HepG2 (cell line): Measurements from ENCODE around the gene ATOSB. TPM values are rescaled to one million over a fixed set of nuclear protein-coding genes. Genes with fewer than 3 reads are reported as not detected.
A peak's percentile ranks its signal among the peaks of the same experiment; 100 is the strongest.

Source experiments
- AHR ChIP-seq: IDR thresholded peaks from 2 replicates; pipeline ENCODE4 v1.6.1; 2018; ENCODE audit warnings: missing genetic modification reagents, missing compliant biosample characterization
- CBFB ChIP-seq: sonication (generic); formaldehyde crosslinking; IDR thresholded peaks from 2 replicates; pipeline ENCODE4 v1.4.0; 2020; ENCODE audit warnings: missing genetic modification reagents
- GABPA ChIP-seq, 2 experiments: IDR thresholded peaks; 2 replicates each; pipeline ENCODE4 v1.6.1; 2011 to 2016; ENCODE audit warnings: low read depth in 2 of 2, low read length in 1 of 2, missing biosample characterization in 1 of 2, missing genetic modification characterization in 1 of 2
- HNRNPK ChIP-seq: fragments of 200-400 bp; formaldehyde crosslinking; IDR thresholded peaks from 2 replicates; pipeline ENCODE4 v1.6.1; 2018; ENCODE audit warnings: low read length, low read depth, moderate library complexity, mild to moderate bottlenecking; ENCODE audit not compliant: poor library complexity, severe bottlenecking
- NONO ChIP-seq, 2 experiments: fragments of 450-650 bp in 1 of 2; sonication (generic) in 1 of 2; formaldehyde crosslinking in 1 of 2; IDR thresholded peaks in 1 of 2; conservative IDR thresholded peaks in 1 of 2; 2 replicates each; pipeline versions ENCODE4 v1.6.1 to v1.8.0; 2017 to 2022; ENCODE audit warnings: mild to moderate bottlenecking in 1 of 2, missing genetic modification reagents in 1 of 2, moderate library complexity in 1 of 2
- ZNF260 ChIP-seq: sonication (generic); formaldehyde crosslinking; IDR thresholded peaks from 2 replicates; pipeline ENCODE4 v1.4.0; 2020; ENCODE audit warnings: missing genetic modification reagents, low read depth, mild to moderate bottlenecking, borderline replicate concordance
- polyA plus RNA-seq, 8 experiments: library from polyadenylated mRNA; depleted of rRNA in 3 of 8; stranded (reverse) in 7 of 8; unstranded in 1 of 8; fragments of >200 nt; fragmentation: Illumina TruSeq in 4 of 8; extraction: Trizol in 4 of 8; gene quantifications; 2 replicates each; pipeline versions ENCODE4 v1.2.1 to v1.2.3, GENCODE V29; 2011 to 2016; ENCODE audit warnings: low read depth in 4 of 8, missing spikeins in 1 of 8, mixed read lengths in 1 of 8; ENCODE audit not compliant: insufficient read depth in 1 of 8
- total RNA-seq, 5 experiments: library from RNA; depleted of rRNA; stranded (reverse); fragments of >200 nt; fragmentation: Illumina TruSeq; extraction: Trizol; gene quantifications; 2 replicates each; pipeline ENCODE4 v1.2.3, GENCODE V29; 2016; ENCODE audit warnings: low read depth in 1 of 5
- TF ChIP-seq, protein P1 (sequence below): sonication (generic); formaldehyde crosslinking; IDR thresholded peaks from 2 replicates; pipeline ENCODE4 v1.4.0; 2020; ENCODE audit warnings: mild to moderate bottlenecking, missing genetic modification reagents
- TF ChIP-seq, protein P2 (sequence below): sonication (generic); formaldehyde crosslinking; IDR thresholded peaks from 2 replicates; pipeline ENCODE4 v1.4.0; 2020; ENCODE audit warnings: mild to moderate bottlenecking, missing genetic modification reagents
- TF ChIP-seq, protein P3 (sequence below): sonication (generic); formaldehyde crosslinking; IDR thresholded peaks from 2 replicates; pipeline ENCODE4 v1.8.1; 2022; ENCODE audit warnings: low read depth, mild to moderate bottlenecking, missing genetic modification reagents
- TF ChIP-seq, protein P4 (sequence below): sonication (generic); formaldehyde crosslinking; IDR thresholded peaks from 2 replicates; pipeline ENCODE4 v1.5.0; 2020; ENCODE audit warnings: mild to moderate bottlenecking, missing genetic modification reagents
- TF ChIP-seq, protein P5 (sequence below): sonication (generic); formaldehyde crosslinking; IDR thresholded peaks from 2 replicates; pipeline ENCODE4; 2020; ENCODE audit warnings: missing genetic modification reagents, mild to moderate bottlenecking, borderline replicate concordance

ATOSB gene
- total and polyA plus RNA-seq, 2 of the 13 experiments (the other 11 are each of a cell fraction or from before 2014, with no cell fraction given), result 1.9 to 6.4 TPM

DNA sequence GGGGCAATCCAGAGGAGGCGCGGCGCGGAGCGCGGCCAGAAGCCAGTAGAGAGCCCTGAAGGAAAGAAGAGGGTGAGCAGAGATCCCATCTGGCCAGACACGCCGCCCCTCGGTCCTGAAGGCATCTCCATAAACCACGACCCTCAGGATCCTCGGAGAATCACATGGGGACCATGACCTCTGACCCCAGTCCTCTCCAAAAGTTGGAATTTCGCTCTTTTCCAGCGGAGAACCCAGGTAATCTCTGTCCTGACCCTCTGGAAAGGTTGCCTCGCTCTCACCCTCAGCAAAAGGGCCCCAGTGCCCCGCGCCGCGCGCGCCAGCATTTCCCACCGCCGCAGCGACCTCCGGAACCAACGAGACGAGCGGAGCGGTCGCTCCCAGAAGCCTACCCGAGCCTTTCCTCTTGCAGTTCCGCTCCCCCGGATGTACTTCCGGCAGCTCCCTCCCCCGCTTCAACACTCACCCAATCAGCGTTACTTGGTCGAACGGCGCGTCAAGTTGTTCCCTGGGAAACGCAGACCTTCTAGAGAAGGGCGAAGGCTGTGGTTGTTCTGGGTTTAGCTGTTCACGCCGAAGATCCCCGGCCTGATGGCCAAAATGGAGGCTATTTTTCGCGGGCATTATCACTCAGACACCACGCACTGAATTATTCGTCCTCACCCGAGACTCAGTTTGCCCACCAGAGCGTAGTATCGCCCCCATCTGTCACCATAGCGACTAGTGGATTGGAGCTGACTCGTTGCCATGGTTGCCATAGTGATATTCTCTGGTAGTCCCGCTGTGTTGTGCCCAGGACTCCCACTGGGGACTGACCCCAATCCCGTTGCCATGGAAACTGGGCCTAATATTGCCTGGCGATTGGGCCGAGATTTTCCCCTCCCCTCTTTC, 12.6 kb downstream of the ATOSB start, which contains the start of gene STOML2 (continued):
- TF ChIP-seq NONO (IDR thresholded peaks at IDR 0.05) (no peak), NONO (CRISPR knock-in tag; conservative IDR thresholded peaks at IDR 0.05) (peak; percentile 95), HNRNPK (no peak), AHR (CRISPR knock-in tag) (0 out of 2 replicates have a peak, but pooled peaks have one; percentile 66), ZNF260 (CRISPR knock-in tag) (no peak), CBFB (CRISPR knock-in tag) (peak; percentile 90; the same call in 1 of the 2 replicates), GABPA (IDR thresholded peaks at IDR 0.05; ENCODE audit: low read depth, low read length) (peak; percentile 100), GABPA (CRISPR knock-in tag; IDR thresholded peaks at IDR 0.05; ENCODE audit: low read depth) (peak; percentile 100)
- TF ChIP-seq, protein P1, sequence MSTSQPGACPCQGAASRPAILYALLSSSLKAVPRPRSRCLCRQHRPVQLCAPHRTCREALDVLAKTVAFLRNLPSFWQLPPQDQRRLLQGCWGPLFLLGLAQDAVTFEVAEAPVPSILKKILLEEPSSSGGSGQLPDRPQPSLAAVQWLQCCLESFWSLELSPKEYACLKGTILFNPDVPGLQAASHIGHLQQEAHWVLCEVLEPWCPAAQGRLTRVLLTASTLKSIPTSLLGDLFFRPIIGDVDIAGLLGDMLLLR, result no peak
- TF ChIP-seq, protein P2, sequence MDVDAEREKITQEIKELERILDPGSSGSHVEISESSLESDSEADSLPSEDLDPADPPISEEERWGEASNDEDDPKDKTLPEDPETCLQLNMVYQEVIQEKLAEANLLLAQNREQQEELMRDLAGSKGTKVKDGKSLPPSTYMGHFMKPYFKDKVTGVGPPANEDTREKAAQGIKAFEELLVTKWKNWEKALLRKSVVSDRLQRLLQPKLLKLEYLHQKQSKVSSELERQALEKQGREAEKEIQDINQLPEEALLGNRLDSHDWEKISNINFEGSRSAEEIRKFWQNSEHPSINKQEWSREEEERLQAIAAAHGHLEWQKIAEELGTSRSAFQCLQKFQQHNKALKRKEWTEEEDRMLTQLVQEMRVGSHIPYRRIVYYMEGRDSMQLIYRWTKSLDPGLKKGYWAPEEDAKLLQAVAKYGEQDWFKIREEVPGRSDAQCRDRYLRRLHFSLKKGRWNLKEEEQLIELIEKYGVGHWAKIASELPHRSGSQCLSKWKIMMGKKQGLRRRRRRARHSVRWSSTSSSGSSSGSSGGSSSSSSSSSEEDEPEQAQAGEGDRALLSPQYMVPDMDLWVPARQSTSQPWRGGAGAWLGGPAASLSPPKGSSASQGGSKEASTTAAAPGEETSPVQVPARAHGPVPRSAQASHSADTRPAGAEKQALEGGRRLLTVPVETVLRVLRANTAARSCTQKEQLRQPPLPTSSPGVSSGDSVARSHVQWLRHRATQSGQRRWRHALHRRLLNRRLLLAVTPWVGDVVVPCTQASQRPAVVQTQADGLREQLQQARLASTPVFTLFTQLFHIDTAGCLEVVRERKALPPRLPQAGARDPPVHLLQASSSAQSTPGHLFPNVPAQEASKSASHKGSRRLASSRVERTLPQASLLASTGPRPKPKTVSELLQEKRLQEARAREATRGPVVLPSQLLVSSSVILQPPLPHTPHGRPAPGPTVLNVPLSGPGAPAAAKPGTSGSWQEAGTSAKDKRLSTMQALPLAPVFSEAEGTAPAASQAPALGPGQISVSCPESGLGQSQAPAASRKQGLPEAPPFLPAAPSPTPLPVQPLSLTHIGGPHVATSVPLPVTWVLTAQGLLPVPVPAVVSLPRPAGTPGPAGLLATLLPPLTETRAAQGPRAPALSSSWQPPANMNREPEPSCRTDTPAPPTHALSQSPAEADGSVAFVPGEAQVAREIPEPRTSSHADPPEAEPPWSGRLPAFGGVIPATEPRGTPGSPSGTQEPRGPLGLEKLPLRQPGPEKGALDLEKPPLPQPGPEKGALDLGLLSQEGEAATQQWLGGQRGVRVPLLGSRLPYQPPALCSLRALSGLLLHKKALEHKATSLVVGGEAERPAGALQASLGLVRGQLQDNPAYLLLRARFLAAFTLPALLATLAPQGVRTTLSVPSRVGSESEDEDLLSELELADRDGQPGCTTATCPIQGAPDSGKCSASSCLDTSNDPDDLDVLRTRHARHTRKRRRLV (CRISPR knock-in tag), result 0 out of 2 replicates have a peak, but pooled peaks have one; percentile 68
- TF ChIP-seq, protein P3, sequence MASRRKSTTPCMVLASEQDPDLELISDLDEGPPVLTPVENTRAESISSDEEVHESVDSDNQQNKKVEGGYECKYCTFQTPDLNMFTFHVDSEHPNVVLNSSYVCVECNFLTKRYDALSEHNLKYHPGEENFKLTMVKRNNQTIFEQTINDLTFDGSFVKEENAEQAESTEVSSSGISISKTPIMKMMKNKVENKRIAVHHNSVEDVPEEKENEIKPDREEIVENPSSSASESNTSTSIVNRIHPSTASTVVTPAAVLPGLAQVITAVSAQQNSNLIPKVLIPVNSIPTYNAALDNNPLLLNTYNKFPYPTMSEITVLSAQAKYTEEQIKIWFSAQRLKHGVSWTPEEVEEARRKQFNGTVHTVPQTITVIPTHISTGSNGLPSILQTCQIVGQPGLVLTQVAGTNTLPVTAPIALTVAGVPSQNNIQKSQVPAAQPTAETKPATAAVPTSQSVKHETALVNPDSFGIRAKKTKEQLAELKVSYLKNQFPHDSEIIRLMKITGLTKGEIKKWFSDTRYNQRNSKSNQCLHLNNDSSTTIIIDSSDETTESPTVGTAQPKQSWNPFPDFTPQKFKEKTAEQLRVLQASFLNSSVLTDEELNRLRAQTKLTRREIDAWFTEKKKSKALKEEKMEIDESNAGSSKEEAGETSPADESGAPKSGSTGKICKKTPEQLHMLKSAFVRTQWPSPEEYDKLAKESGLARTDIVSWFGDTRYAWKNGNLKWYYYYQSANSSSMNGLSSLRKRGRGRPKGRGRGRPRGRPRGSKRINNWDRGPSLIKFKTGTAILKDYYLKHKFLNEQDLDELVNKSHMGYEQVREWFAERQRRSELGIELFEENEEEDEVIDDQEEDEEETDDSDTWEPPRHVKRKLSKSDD (CRISPR knock-in tag), result no peak
- TF ChIP-seq, protein P4, sequence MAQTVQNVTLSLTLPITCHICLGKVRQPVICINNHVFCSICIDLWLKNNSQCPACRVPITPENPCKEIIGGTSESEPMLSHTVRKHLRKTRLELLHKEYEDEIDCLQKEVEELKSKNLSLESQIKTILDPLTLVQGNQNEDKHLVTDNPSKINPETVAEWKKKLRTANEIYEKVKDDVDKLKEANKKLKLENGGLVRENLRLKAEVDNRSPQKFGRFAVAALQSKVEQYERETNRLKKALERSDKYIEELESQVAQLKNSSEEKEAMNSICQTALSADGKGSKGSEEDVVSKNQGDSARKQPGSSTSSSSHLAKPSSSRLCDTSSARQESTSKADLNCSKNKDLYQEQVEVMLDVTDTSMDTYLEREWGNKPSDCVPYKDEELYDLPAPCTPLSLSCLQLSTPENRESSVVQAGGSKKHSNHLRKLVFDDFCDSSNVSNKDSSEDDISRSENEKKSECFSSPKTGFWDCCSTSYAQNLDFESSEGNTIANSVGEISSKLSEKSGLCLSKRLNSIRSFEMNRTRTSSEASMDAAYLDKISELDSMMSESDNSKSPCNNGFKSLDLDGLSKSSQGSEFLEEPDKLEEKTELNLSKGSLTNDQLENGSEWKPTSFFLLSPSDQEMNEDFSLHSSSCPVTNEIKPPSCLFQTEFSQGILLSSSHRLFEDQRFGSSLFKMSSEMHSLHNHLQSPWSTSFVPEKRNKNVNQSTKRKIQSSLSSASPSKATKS, result 0 out of 2 replicates have a peak, but pooled peaks have one; percentile 39
- TF ChIP-seq, protein P5, sequence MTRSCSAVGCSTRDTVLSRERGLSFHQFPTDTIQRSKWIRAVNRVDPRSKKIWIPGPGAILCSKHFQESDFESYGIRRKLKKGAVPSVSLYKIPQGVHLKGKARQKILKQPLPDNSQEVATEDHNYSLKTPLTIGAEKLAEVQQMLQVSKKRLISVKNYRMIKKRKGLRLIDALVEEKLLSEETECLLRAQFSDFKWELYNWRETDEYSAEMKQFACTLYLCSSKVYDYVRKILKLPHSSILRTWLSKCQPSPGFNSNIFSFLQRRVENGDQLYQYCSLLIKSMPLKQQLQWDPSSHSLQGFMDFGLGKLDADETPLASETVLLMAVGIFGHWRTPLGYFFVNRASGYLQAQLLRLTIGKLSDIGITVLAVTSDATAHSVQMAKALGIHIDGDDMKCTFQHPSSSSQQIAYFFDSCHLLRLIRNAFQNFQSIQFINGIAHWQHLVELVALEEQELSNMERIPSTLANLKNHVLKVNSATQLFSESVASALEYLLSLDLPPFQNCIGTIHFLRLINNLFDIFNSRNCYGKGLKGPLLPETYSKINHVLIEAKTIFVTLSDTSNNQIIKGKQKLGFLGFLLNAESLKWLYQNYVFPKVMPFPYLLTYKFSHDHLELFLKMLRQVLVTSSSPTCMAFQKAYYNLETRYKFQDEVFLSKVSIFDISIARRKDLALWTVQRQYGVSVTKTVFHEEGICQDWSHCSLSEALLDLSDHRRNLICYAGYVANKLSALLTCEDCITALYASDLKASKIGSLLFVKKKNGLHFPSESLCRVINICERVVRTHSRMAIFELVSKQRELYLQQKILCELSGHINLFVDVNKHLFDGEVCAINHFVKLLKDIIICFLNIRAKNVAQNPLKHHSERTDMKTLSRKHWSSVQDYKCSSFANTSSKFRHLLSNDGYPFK (CRISPR knock-in tag), result peak; percentile 91
